ENCODE data around the gene TMEM201. TPM values are rescaled to one million over a fixed set of nuclear protein-coding genes. Genes with fewer than 3 reads are reported as not detected.

Gene TMEM201
- total and polyA plus RNA-seq, 4 donors = 4.5 to 10.8 (median 5.8) TPM

GRCh38 chr1:9575486-9575885 lies 13.2 kb upstream of the TMEM201 start:
- Histone ChIP-seq H3K27me3 (ENCODE audit: control insufficient read depth in 3 of 3, insufficient read depth in 3 of 3, low read length in 2 of 3) (no peaks in the 10 kb centered on the region), H3K9ac (ENCODE audit: insufficient read depth in 1 of 2, low read length in 2 of 2) (no peak overlapping the region), H3K4me1 (ENCODE audit: control insufficient read depth in 5 of 5, insufficient read depth in 5 of 5, low read length in 5 of 5) (no peaks in the 10 kb centered on the region), H3K4me3 (no peak overlapping the region), H3K27ac (ENCODE audit: low read depth in 1 of 2, low read length in 1 of 2) (no peak overlapping the region), H3K9me3 (ENCODE audit: control insufficient read depth in 4 of 4, insufficient read depth in 3 of 4, low read length in 3 of 4) (no peaks in the 10 kb centered on the region), H3K36me3 (ENCODE audit: control insufficient read depth in 4 of 4, insufficient read depth in 4 of 4, low read length in 4 of 4) (peaks cover 0 to 22% (median 7%) of the 10 kb centered on the region in 4 donors)
- ATAC-seq (ENCODE audit: insufficient read depth, low FRiP score) (no peak), DNase-seq (no peak)
- no peak for TF ChIP-seq CTCF (IDR thresholded peaks at IDR 0.05; ENCODE audit: control extremely low read depth, extremely low read depth)
- 91% methylated on average over 6 of the region's 6 CpGs for WGBS, 2 donors

GRCh38 chr1:9576903-9577302 lies 11.8 kb upstream of the TMEM201 start:
- Histone ChIP-seq H3K36me3 (ENCODE audit: control insufficient read depth in 4 of 4, insufficient read depth in 4 of 4, low read length in 4 of 4) (peaks cover 0 to 23% (median 6%) of the 10 kb centered on the region in 4 donors), H3K9me3 (ENCODE audit: control insufficient read depth in 4 of 4, insufficient read depth in 3 of 4, low read length in 3 of 4) (no peaks in the 10 kb centered on the region), H3K4me3 (no peak overlapping the region), H3K27ac (ENCODE audit: low read depth in 1 of 2, low read length in 1 of 2) (no peak overlapping the region), H3K4me1 (ENCODE audit: control insufficient read depth in 5 of 5, insufficient read depth in 5 of 5, low read length in 5 of 5) (no peaks in the 10 kb centered on the region), H3K27me3 (ENCODE audit: control insufficient read depth in 3 of 3, insufficient read depth in 3 of 3, low read length in 2 of 3) (no peaks in the 10 kb centered on the region), H3K9ac (ENCODE audit: insufficient read depth in 1 of 2, low read length in 2 of 2) (no peak overlapping the region)
- TF ChIP-seq CTCF (IDR thresholded peaks at IDR 0.05; ENCODE audit: control extremely low read depth, extremely low read depth) = no peak
- ATAC-seq (ENCODE audit: insufficient read depth, low FRiP score) (no peak), DNase-seq (no peak)
- 94 to 96% methylated on average over 6 of the region's 6 CpGs for WGBS, 2 donors

GRCh38 chr1:9577423-9577822 lies 11.3 kb upstream of the TMEM201 start:
- TF ChIP-seq CTCF (IDR thresholded peaks at IDR 0.05; ENCODE audit: control extremely low read depth, extremely low read depth) = no peak
- Histone ChIP-seq H3K27me3 (ENCODE audit: control insufficient read depth in 3 of 3, insufficient read depth in 3 of 3, low read length in 2 of 3) (no peaks in the 10 kb centered on the region), H3K27ac (ENCODE audit: low read depth in 1 of 2, low read length in 1 of 2) (no peak overlapping the region), H3K36me3 (ENCODE audit: control insufficient read depth in 4 of 4, insufficient read depth in 4 of 4, low read length in 4 of 4) (peaks cover 0 to 23% (median 6%) of the 10 kb centered on the region in 4 donors), H3K4me3 (no peak overlapping the region), H3K9ac (ENCODE audit: insufficient read depth in 1 of 2, low read length in 2 of 2) (no peak overlapping the region), H3K4me1 (ENCODE audit: control insufficient read depth in 5 of 5, insufficient read depth in 5 of 5, low read length in 5 of 5) (no peaks in the 10 kb centered on the region), H3K9me3 (ENCODE audit: control insufficient read depth in 4 of 4, insufficient read depth in 3 of 4, low read length in 3 of 4) (no peaks in the 10 kb centered on the region)
- ATAC-seq (ENCODE audit: insufficient read depth, low FRiP score) = no peak
- DNase-seq = no peak
- WGBS, 2 donors = 86 to 98% methylated on average over 5 of the region's 5 CpGs

- WGBS, 2 donors = 90 to 96% methylated on average over 2 of the region's 2 CpGs
- Histone ChIP-seq H3K4me1 (ENCODE audit: control insufficient read depth in 5 of 5, insufficient read depth in 5 of 5, low read length in 5 of 5) (no peaks in the 10 kb centered on the region), H3K9me3 (ENCODE audit: control insufficient read depth in 4 of 4, insufficient read depth in 3 of 4, low read length in 3 of 4) (no peaks in the 10 kb centered on the region), H3K9ac (ENCODE audit: insufficient read depth in 1 of 2, low read length in 2 of 2) (no peak overlapping the region), H3K27ac (ENCODE audit: low read depth in 1 of 2, low read length in 1 of 2) (no peak overlapping the region), H3K36me3 (ENCODE audit: control insufficient read depth in 4 of 4, insufficient read depth in 4 of 4, low read length in 4 of 4) (peaks cover 0 to 27% (median 8%) of the 10 kb centered on the region in 4 donors), H3K4me3 (no peak overlapping the region), H3K27me3 (ENCODE audit: control insufficient read depth in 3 of 3, insufficient read depth in 3 of 3, low read length in 2 of 3) (no peaks in the 10 kb centered on the region)
- DNase-seq (no peak), ATAC-seq (ENCODE audit: insufficient read depth, low FRiP score) (no peak)
- no peak for TF ChIP-seq CTCF (IDR thresholded peaks at IDR 0.05; ENCODE audit: control extremely low read depth, extremely low read depth)
These were observed 7.8 kb upstream of the TMEM201 start for GRCh38 chr1:9580942-9581341.
